GM18498 (cell line): ENCODE measurements around the gene TECTB.

Experiments
- ATAC-seq: cut with Tn5 transposase; IDR thresholded peaks from one replicate; pipeline ENCODE4 v1.9.1; 2021; ENCODE audit warnings: mild to moderate bottlenecking, moderate library complexity; ENCODE audit not compliant: unreplicated experiment

Gene TECTB

DNA sequence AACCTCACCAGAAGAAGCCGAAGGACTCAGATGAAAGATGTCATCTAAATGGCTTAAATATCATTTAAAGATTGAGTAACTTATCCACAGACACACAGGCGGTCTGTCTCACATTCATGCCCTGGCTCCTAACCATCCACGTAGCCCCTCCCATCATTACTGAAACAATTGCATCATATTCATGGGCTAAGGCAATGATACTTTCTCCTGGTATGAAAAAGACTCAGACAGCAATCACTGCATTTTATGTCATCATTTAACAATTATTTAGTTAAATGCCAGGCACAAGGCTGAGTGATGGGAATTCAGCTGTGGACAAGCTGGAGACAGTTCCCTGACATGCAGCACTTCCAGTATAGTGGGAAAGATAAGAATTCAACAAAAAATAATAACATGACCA, 11.2 kb upstream of the TECTB start:
- no peak for ATAC-seq

DNA sequence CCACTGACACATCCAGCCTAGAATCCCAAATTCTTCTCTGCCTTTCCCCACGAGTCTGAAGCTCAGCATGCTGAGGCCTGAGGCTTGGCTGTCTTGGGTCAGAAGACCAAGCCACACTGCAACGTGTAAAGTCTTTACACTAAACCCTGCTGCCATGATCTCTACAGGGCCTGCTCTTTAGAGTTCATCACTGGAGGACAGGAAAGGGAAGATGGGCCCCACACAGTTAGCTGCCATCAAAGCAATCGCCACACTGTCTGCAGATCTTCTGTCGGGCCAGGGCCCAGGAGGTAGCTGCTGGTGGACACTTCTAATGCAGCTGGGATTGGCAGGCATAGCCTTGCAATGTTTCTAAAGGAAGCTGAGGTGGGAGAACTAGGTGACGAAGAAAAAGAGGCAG, 8.4 kb upstream of the TECTB start:
- ATAC-seq: no peak

- no peak for ATAC-seq
Observed at GRCh38 chr10:112275512-112276245, 7.5 kb upstream of the TECTB start.

DNA sequence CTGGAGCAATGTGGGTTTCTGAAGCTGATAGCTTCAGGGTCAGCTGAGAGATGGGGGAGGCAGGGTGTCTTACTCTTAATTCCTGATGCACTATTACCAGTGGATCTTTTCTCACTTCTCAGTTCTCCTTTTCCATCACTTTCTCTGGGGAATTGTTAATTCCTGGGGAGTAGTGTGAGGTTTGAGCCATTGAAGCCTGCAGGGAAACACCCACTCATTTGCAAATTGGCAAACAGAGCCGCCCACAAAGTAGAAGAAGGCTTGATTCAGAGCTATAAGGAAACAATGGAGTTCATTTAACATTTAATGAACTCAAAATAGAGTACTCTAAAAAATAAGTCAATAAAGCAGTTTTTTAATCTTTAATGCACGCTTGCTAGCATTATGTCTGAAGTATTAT, 4.3 kb upstream of the TECTB start:
- no peak for ATAC-seq

GRCh38 chr10:112279433-112279832, 3.8 kb upstream of the TECTB start:
- no peak for ATAC-seq

DNA sequence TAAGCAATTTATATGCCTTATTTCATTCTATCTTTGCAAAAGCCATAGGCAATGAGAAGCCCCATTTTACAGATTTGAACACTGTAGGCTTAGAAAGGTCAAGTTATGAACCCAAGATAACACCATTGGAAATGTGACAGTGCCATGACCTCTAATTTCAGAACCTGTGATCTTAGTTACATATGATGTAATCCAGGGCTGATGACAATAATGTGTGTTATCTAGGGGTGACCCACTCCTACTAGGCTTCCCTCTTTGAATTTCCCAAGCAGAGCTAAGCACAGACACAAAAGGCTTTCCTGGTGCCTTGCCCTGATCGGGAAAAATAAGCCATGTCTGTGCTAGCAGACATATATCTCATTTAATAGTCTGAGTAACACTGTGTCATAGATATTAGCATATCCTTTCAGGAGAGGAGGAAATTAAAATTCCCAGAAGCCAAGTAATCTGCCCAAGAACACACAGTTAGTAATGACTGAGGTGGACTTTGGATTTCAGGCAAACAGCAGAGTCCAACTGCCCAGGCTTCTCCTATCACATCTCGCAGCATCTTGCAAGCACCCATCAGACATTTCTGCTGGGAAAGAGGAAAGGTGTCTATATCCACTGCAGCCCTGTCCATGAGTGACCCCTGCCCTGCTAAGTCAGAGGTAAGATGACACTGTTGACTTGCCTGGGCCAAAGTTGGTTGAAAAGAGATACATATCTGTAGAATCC, 2.8 kb upstream of the TECTB start:
- ATAC-seq: no peak

GRCh38 chr10:112282086-112282485, 1.1 kb upstream of the TECTB start:
- ATAC-seq: no peak

- no peak for ATAC-seq
Observed at GRCh38 chr10:112286837-112287818, 3.9 kb downstream of the TECTB start.

- ATAC-seq: no peak
Observed at GRCh38 chr10:112287844-112288243, 4.6 kb downstream of the TECTB start.

GRCh38 chr10:112288486-112288885, 5.3 kb downstream of the TECTB start:
- ATAC-seq: no peak

- no peak for ATAC-seq
Observed at GRCh38 chr10:112289373-112290053, 6.3 kb downstream of the TECTB start.

DNA sequence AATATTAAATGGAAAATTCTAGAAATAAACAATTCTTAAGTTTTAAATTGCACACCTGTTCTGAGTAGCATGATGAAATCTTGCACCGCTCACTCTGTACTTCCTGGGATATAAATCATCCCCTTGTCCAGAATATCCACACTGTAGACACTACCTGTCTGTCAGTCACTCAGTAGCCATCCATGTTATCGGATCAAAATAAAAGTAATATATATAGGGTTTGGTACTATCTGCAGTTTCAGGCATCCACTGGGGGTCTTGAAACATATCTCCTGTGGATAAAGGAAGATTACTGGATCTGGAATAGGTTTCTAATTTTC, 6.8 kb downstream of the TECTB start:
- no peak for ATAC-seq

DNA sequence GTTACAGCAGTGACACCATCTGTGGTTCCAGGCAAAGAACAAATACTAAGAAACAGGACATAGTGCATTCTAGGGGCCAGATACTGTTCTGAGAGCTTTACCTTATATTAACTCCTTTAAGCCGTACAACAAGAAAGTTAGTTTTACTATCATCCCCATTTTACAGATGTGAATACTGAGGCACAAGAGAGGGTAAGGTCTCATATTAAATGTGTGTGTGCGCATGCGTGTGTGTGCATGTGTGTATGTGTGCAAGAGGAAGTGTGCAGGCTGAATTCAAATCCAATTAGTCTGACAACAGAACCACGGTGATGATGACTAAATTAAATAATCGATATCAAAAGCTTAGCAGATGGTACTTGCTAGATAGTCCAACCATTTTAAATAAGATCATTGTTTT, 11.0 kb downstream of the TECTB start:
- ATAC-seq: no peak

DNA sequence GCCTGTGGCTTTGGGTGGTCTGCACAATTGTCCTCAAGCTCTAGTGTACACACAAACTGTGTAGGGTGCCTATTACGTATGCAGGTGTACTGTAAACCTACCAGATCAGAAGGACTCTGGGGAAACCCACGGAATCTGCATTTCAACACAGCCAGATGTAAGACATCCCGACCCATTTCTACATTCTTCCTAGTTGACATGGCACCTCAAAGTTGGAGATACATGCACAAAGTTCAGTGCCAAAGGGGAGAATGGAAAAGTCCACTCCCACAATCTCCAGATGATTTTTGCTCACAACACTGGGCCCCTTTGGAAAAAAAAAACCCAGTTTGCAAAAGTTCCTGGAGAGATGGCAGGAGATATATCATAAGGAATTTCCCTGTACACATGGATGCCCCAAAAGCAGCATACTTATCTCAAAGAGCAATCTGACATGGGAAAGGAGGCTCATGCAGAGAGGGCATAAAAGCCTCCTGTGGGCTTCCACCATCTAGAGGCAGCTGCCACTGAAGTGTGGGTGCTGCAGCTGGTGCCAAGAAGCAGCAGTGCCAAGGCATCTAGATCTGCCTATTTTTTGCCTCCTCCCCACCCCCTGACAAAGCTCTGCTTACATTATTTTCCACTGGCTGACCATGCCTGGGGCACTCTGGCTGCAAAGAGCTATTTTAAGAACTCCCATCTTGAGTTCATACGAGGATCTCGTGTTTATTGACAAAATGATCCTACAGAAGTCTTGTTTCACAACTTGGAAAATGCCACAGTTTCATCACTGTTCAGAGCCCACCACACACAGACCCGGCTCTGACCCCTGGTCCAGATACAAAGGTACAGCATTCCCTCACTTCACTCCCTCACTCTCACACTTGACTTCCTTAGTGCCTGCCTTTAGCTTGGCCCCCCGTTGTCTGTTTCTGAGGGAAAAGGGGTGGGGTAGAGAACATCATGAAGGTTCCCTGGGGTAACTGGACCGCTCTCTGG, 12.9 kb downstream of the TECTB start:
- no peak for ATAC-seq

DNA sequence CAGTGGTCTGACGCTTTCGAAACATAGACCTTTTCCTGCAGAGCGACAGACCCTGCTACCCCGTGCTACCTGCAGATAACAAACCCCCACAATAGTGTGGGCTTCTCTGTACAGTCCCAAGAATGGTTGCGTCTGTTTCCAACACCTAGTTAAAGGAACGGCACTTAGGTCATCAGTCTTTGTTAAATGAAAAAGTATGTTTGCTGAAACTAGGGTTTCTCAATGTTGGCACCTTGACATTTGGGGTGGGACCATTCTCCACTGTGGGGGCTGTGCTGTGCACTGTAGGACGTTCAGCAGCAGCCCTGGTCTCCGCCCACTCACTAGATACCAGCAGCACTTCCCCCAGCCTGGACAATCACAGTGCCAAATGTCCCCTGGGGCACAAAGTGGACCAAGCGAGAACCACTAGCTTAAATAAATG, 13.7 kb downstream of the TECTB start:
- no peak for ATAC-seq

DNA sequence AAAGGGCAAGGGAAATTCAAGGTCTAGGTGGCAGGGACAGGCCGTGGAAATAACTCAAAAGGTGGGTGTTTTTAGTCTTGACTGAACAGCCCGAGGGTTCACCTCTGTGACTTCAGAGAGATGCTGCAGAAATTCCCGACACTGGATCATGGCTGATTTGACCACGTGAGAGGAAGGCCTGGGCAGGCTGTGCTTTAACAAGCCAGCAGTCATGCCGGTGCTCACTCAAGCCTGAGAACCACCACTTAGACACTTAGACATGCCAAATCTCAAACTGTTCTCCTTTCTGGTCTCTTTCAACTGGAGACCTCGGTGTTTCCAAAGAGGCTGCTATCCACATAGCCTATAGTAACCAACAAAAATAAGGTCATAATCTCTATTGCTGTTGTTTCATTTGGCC, 15.4 kb downstream of the TECTB start:
- ATAC-seq: no peak

GRCh38 chr10:112299456-112299855, 16.3 kb downstream of the TECTB start:
- ATAC-seq: no peak

DNA sequence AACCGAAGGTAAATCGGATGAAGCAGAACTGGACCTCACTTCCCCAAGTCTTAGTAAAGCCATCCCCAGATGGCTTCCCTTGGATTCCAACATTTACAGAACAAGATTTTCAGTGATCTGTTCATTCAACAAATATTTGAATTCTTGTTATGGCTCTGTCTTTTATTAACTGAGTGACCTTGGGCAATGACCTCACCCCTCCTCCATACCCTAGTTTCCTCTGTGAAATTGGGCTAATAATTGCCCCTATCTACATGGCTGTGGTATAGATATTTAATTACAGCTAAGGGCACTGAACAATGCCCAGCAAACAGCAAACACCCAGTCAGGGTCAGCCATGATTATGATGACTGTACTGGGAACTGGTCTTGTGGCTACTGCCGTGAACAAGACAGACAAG, 19.1 kb downstream of the TECTB start:
- no peak for ATAC-seq

- ATAC-seq: no peak
Observed at GRCh38 chr10:112303528-112303927, 20.3 kb downstream of the TECTB start.
